Stimulated activated CD8-positive, alpha-beta memory T cell treated with anti-CD3 and anti-CD28 coated beads, Interleukin-15, amount 100 ng/mL, for 24 hours (primary cell): ENCODE measurements around the gene SEPTIN1.
"Not testable (repeated sequence)": the region's sequence is repeated elsewhere in the genome, so short reads cannot be mapped to it uniquely, and the experiment has no call there.

ENCODE experiments used
- DNase-seq: peaks from one replicate; pipeline ENCODE4 v3.0.0-alpha.2; 2020; ENCODE audit warnings: low read depth

SEPTIN1 gene

GRCh38 chr16:30357715-30358576 lies 24.4 kb downstream of the SEPTIN1 start:
- no peak for DNase-seq

- DNase-seq: no peak
These were observed 25.2 kb downstream of the SEPTIN1 start for GRCh38 chr16:30357085-30357714.

- no peak for DNase-seq
These were observed 25.8 kb downstream of the SEPTIN1 start for GRCh38 chr16:30356401-30357084.

- no peak for DNase-seq
These were observed 26.4 kb downstream of the SEPTIN1 start for GRCh38 chr16:30355954-30356308.

GRCh38 chr16:30355144-30355953 lies 27.0 kb downstream of the SEPTIN1 start, which contains the start of gene CD2BP2:
Gene CD2BP2, minus strand, starts transcription at chr16:30355308. Its CDS starts 627 bp downstream, at chr16:30354681.
- peak; percentile 75 for DNase-seq

- no peak for DNase-seq
These were observed 27.8 kb downstream of the SEPTIN1 start for GRCh38 chr16:30354423-30355143.

- DNase-seq: no peak
These were observed 28.8 kb downstream of the SEPTIN1 start for GRCh38 chr16:30353438-30354129.

- no peak for DNase-seq
These were observed 29.6 kb downstream of the SEPTIN1 start for GRCh38 chr16:30352488-30353401.

- no peak for DNase-seq
These were observed 30.6 kb downstream of the SEPTIN1 start for GRCh38 chr16:30351586-30352419.

GRCh38 chr16:30351001-30351441 lies 31.3 kb downstream of the SEPTIN1 start:
- no peak for DNase-seq

GRCh38 chr16:30350134-30350871 lies 32.1 kb downstream of the SEPTIN1 start:
- no peak for DNase-seq

- no peak for DNase-seq
These were observed 32.7 kb downstream of the SEPTIN1 start for GRCh38 chr16:30349675-30350074.

- no peak for DNase-seq
These were observed 33.4 kb downstream of the SEPTIN1 start for GRCh38 chr16:30348929-30349328.

- no peak for DNase-seq
These were observed 34.2 kb downstream of the SEPTIN1 start for GRCh38 chr16:30348113-30348512.

- no peak for DNase-seq
These were observed 36.1 kb downstream of the SEPTIN1 start for GRCh38 chr16:30346286-30346685.

GRCh38 chr16:30343491-30343820 lies 38.9 kb downstream of the SEPTIN1 start:
- DNase-seq: not testable (repeated sequence)

GRCh38 chr16:30342751-30343490 lies 39.4 kb downstream of the SEPTIN1 start:
- DNase-seq: no peak
